GM06990 (cell line): ENCODE data around the gene RET.

ENCODE experiments used
- DNase-seq: peaks from one replicate; pipeline ENCODE4 v3.0.0-alpha.2; 2011; ENCODE audit not compliant: insufficient read length; ENCODE audit errors: extremely low read depth
- H3K27me3 ChIP-seq: replicated peaks from 2 replicates; pipeline ENCODE4 v1.6.0; 2011; ENCODE audit warnings: low read length; ENCODE audit not compliant: control insufficient read depth, insufficient read depth
- H3K36me3 ChIP-seq: 2 replicates; pipeline ENCODE4 v1.5.1; 2011; ENCODE audit warnings: low read length; ENCODE audit not compliant: control insufficient read depth, insufficient read depth
- H3K4me3 ChIP-seq: replicated peaks from 2 replicates; pipeline ENCODE4 v1.5.1; 2011; ENCODE audit warnings: low read depth, mild to moderate bottlenecking, control low read depth, low read length
- TF ChIP-seq, protein P1 (sequence below): IDR thresholded peaks from 2 replicates; pipeline ENCODE4 v1.5.1; 2011; ENCODE audit warnings: low read length, control low read depth, mild to moderate bottlenecking, inconsistent platforms; ENCODE audit not compliant: insufficient read depth, poor library complexity, severe bottlenecking

RET gene

DNA sequence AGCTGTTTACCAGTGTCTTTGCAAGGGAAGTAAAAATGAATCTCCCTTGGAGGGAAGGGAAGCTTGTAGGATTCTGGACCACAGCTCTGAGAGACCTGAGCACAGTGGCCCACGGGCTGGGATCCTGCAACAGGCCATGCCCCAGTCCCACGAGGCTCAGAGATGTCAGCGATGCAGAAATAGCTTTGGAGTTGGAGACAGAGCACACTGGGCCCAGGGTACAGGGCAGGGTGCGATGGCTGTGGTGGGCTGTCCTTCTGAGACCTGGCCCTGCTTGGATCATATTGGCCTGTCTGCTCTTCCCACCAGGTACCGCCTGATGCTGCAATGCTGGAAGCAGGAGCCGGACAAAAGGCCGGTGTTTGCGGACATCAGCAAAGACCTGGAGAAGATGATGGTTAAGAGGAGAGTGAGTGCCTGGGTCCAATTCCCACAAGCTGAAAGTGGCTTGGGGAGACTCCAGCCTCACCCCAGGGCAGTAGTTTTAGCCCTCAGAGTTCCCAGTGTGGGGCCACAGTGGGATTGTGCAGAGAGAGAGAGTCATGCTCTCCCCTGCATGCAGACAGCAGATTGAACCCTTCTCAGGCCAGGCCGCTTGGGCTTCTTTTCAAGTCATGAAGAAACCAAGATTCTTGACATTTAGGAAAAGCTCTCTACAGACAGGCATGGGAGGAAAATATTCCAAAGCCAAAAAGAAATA lies 47.9 kb downstream of the RET start:
- no peak for DNase-seq
- H3K36me3 ChIP-seq: no peaks in the 10 kb centered on the region
- no peaks in the 10 kb centered on the region for H3K27me3 ChIP-seq
- TF ChIP-seq, protein P1, sequence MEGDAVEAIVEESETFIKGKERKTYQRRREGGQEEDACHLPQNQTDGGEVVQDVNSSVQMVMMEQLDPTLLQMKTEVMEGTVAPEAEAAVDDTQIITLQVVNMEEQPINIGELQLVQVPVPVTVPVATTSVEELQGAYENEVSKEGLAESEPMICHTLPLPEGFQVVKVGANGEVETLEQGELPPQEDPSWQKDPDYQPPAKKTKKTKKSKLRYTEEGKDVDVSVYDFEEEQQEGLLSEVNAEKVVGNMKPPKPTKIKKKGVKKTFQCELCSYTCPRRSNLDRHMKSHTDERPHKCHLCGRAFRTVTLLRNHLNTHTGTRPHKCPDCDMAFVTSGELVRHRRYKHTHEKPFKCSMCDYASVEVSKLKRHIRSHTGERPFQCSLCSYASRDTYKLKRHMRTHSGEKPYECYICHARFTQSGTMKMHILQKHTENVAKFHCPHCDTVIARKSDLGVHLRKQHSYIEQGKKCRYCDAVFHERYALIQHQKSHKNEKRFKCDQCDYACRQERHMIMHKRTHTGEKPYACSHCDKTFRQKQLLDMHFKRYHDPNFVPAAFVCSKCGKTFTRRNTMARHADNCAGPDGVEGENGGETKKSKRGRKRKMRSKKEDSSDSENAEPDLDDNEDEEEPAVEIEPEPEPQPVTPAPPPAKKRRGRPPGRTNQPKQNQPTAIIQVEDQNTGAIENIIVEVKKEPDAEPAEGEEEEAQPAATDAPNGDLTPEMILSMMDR: no peak
- H3K4me3 ChIP-seq: no peak overlapping the region

DNA sequence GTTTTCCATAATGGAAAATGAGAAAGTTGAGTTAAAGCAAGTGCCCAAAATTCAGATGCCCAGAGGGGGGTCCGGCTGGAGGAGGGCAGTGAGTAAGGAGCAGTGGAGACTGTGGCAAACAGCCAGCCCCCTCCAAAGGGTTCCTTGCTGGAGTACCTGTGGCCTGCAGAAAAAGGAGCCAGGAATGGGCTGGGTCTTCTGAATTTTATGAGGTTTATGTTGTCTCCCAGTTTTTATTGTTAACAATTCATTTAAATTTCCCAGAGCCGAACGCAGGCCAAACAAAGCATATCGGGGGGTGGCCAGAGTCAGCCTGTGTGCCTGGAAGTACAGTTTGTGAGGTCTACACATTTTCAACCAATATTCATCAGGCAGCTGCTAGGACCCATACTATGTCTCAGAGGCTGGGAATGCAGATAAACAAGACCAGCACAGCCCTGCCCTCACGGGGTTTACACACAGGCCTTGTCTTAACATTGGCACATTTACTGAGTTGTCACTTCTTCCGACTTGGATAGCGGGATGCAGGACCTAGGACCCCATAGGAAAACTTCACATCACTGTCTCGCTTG lies 48.5 kb downstream of the RET start:
- DNase-seq: no peak
- Histone ChIP-seq H3K27me3 (no peaks in the 10 kb centered on the region), H3K36me3 (no peaks in the 10 kb centered on the region), H3K4me3 (no peak overlapping the region)
- TF ChIP-seq, protein P1: no peak

DNA sequence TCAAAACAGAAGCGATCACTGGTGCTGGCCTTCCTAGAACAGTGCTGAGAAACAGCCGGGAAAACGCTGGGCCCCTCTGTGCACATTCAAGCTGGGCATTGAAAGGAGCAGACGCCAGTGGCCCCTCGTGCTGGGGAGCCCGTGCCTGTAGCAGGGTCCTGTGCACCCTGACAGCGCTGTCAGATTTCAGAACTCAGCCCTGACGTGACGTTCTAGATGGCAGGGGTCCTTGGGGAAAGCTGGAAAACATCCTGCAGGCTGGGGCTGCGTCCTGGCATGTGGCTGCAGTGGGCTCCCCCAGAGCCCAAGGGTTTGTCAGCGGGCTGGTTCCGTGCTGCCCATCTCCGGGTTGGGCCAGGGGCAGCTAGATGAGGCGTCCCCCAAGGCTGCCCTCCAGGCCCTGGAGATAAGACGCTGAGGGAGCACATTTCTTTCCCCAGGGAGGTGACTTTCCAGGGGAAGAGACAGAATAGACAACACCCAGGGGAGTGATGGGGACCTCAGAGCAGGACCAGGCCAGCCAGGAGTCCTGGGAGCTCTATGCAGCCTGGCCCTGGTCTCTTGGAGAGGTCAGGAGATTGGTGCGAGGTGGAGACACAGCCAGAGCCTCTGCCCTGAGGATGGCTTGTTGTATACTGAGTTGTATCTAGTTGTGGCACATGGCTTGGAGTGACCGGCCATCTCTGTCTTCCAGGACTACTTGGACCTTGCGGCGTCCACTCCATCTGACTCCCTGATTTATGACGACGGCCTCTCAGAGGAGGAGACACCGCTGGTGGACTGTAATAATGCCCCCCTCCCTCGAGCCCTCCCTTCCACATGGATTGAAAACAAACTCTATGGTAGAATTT lies 49.2 kb downstream of the RET start:
- TF ChIP-seq, protein P1: no peak
- Histone ChIP-seq H3K4me3 (no peak overlapping the region), H3K36me3 (no peaks in the 10 kb centered on the region), H3K27me3 (no peaks in the 10 kb centered on the region)
- DNase-seq: no peak

DNA sequence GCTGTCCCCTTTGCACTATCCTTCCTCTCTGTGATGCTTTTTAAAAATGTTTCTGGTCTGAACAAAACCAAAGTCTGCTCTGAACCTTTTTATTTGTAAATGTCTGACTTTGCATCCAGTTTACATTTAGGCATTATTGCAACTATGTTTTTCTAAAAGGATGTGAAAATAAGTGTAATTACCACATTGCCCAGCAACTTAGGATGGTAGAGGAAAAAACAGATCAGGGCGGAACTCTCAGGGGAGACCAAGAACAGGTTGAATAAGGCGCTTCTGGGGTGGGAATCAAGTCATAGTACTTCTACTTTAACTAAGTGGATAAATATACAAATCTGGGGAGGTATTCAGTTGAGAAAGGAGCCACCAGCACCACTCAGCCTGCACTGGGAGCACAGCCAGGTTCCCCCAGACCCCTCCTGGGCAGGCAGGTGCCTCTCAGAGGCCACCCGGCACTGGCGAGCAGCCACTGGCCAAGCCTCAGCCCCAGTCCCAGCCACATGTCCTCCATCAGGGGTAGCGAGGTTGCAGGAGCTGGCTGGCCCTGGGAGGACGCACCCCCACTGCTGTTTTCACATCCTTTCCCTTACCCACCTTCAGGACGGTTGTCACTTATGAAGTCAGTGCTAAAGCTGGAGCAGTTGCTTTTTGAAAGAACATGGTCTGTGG lies 50.0 kb downstream of the RET start:
- H3K27me3 ChIP-seq: no peaks in the 10 kb centered on the region
- no peaks in the 10 kb centered on the region for H3K36me3 ChIP-seq
- DNase-seq: no peak
- TF ChIP-seq, protein P1: no peak
- no peak overlapping the region for H3K4me3 ChIP-seq

DNA sequence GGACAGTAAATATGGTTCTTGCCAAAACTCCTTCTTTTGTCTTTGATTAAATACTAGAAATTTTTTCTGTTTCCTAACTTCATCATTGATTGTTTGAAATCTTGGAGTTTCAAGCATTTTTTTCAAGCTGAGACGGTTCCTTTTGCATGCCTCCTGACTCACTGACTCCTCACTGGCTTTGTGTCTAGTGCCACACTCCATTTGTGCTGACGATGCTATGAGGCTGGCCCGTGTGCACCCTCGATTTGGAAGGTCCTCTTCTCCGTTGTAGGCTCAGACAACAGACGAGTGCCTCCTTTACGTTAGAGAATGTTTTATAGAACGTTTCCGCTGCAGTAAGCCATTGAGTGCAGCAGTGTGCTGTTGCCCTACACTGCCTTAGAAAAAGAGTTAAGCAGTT lies 50.6 kb downstream of the RET start:
- no peak for DNase-seq

More for the DNA sequence above, 50.6 kb downstream of the RET start:
- H3K27me3 ChIP-seq: no peaks in the 10 kb centered on the region
- TF ChIP-seq, protein P1: no peak
- H3K36me3 ChIP-seq: no peaks in the 10 kb centered on the region
- no peak overlapping the region for H3K4me3 ChIP-seq
